GM19043 (cell line): ENCODE data around the gene NR2E3.
"Not testable (repeated sequence)": the region's sequence is repeated elsewhere in the genome, so short reads cannot be mapped to it uniquely, and the experiment has no call there.

Experiments
- ATAC-seq: cut with Tn5 transposase; IDR thresholded peaks from one replicate; pipeline ENCODE4 v1.9.1; 2021; ENCODE audit warnings: low read depth; ENCODE audit not compliant: unreplicated experiment

The NR2E3 gene

DNA sequence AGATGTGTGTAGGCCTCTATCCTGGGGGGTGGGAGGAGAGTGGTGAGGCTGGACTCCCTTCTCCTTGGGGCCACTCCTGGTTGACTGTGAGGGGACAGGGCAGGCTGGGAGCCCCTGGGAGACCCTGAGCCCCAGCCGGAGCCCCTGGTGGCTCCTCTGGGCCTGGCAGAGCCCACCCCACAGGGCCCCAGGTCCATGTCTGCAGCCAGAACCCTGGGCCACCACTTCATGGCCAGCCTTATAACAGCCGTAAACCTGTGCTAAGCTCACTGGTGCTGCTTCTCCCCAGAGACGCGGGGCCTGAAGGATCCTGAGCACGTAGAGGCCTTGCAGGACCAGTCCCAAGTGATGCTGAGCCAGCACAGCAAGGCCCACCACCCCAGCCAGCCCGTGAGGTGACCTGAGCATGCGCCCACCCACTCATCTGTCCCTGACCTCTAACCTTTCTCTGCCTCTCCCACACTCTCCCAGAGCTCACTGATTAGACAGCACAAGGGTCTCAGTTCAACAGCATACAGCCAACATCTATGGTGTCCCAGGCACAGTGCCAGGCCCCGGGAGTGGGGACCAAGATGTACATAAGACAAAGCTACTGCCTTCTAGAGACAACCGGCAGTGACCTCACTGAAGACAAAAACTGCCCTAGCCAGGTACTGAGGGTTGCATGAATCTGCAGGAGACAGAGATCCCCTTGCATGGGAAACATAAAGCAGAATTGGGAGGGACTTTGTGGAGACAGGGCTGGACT, 3.5 kb downstream of the NR2E3 start:
- no peak for ATAC-seq

DNA sequence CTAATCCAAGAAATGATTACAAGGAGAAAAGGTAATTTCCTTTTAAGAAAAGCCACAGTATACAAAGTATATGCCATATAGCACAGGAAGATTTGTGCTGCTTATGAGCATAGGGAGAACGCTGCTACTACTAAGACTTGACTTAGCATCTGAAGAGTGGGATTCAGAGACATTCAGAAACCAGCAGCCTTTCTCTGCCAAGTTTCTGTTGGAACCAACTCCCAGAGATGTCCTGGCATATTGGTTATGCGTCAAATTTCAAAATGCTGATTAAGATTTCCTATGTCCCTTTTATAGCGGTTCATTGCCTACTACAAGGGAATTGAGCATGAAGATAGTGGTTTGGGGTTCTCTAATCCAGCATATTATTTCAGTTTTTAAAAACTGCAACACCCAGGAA, 4.9 kb downstream of the NR2E3 start:
- no peak for ATAC-seq

DNA sequence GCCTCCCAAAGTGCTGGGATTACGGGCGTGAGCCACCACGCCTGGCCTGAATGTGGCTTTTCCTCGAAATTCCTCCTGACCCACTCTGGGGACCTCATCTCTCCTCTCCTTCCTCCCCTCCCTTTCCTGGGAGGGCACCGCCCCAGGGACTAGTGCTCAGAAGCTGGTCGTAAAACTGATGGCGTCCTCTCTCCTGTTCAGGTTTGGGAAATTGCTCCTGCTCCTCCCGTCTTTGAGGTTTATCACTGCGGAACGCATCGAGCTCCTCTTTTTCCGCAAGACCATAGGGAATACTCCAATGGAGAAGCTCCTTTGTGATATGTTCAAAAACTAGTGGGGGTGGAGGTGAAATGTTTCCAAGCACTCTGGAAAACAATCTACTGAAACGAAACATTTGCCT, 7.0 kb downstream of the NR2E3 start:
- no peak for ATAC-seq

DNA sequence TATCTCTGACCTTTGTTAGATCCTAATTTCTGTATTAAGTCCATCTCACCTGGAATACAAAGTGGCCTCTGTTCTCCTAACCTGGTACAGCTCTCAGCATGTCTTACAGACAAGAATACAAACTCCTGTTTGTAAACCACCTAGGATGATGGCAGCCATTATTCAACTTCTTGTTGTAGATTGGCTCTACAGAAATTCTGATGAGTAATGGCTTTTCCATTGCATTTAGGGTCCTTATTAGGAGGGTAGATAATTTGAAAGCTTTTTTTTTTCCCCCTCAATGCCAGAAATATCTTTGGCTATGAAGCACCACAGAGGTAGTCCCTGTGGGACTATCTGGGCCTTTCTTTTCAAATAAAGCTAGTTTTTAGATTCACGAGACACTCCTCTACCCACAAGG, 9.8 kb downstream of the NR2E3 start:
- no peak for ATAC-seq

DNA sequence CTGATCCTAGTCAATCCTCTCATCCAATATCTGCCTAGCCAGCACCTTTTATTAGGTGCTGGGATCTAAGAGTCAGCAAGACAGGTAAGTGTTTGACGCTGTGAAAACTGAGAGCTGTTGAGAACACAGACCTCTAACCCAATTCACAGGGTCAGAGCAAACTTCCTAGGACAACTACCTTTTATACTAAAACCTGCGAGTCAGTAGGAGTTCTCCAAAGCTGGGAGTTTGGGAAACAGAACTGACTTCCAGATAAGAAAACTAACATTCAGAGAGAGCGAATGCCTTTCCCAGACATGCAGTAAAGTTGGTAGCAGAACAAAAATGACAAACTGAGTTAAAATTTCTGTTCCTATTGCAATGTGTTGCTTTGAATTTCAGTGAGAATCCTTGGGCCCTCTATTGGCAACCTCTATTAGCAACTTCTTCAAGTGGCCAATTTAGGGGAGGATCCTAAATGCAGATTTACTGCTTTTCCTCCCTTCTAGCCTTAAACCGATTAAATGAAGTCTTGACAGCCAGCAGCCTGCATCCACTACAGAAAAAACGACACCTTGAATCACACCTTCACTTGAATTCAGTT, 11.3 kb downstream of the NR2E3 start:
- no peak for ATAC-seq

DNA sequence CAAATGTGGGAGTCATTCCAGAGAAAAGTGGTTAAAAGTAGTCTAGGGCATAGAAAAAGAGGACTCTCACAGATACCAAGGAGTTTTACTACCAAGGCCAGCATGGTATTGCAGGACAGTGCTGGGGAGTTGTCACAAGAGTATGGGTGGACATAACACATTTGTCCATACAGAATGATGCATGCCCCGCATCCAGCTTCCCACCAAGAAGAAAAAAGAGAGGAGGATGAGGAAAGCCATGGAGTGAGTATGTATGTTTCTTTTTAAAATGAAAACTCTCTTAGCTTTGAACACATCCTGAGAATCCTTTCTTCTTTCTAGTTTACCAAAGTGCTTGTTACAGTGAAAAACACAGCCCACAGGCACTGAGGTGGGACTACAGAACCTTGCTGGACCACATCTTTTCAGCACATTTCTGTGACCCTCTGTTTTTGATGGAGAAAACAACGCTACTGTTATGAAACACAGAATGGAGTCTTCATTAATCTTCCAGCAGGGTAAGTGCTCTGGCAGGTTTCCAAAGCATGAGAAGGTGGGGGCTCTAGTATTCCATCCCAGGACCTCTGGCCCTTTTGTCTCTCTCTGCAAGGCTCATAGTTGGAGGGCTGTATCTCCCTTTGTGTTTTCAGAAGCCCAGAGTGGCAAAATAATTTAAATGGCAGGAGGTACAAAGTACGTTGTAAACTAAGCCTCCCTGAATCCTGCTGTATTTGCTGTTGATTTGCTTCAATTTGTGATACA, 12.7 kb downstream of the NR2E3 start:
- no peak for ATAC-seq

DNA sequence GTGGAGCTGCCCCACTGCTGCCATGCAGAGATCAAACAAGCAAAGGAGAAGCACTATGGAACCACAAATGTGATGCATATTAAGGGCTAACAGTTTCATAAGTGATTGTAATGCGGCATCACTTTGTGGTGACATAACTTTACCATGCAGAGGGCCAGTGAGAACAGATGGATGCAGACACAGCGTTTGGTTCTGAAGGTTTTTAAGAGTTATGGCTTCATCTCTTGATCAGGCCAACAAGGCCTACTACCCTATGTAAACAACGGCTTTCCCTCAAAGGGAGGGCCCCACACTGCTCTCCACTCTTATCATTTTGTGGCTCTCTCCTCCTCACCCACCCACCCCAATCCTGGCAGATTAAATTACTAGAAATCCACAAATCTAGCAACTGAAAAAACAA, 13.4 kb downstream of the NR2E3 start:
- ATAC-seq = no peak

DNA sequence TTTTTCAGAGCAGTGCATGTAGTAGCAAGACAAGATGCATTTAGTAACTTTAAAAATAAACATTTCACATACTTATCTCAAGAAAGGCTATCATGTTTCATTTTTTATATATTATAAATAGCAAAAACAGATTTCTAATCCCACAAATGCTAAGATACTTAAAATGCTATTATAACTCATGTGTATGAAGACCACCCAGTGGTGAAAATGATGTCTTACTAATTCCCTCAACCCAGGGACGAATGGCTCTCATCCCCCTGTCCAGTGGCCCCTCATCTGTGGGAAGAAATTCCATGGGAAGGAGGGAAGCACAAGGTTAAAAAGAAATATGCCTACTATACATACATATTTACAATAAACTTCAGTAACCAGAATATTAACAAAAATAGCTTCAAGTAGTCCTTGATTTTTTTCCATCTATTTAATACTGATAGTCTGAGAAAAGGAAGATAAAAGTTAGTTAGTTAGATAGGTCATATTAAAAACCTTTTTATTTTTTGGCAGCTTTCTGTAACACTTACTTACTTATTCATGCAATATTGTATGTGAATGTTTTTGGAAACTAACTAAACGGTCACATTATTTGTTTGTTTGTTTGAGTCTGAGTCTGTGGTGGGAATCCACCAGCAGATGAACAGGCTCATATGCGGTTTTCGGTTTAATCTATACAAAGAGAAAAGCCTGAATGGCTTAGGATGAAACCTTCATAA, 14.8 kb downstream of the NR2E3 start:
- no peak for ATAC-seq

DNA sequence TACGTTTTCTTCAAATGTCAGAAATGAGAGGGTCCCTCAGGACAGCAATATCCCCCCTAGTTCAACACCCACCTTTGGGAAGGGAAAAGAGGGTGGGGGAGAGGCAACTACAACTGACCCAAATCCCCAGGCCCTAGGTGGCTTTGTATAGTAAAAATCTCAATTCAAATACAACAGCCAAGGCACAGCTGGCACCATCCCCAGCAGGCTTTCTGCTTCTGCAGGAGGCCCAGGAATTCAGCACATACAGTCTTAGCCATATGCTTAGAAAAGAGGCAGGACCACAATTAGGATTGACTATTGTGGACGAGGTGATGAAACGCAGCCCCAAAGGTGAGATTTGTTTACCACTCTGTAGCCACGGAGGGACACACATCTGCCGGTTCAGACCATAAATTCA, 15.8 kb downstream of the NR2E3 start:
- ATAC-seq = no peak

DNA sequence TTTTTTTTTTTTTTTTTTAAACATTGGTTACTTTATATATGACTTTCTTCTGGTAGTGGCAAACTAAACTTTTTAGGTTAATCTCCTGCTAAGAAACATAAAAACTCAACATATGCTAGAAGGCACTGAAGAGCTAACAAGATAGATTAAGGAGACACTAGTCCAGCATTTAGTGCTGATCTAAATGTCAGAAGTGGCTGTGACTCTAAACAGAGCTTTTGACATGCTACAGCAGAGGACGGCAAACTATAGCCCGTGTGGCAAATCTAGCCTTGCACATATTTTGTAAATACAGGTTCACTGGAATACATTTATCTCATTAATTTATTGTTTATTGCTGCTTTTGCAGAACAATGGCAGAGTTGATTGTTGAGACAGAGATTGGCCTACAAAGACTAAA, 20.6 kb downstream of the NR2E3 start:
- ATAC-seq = no peak

DNA sequence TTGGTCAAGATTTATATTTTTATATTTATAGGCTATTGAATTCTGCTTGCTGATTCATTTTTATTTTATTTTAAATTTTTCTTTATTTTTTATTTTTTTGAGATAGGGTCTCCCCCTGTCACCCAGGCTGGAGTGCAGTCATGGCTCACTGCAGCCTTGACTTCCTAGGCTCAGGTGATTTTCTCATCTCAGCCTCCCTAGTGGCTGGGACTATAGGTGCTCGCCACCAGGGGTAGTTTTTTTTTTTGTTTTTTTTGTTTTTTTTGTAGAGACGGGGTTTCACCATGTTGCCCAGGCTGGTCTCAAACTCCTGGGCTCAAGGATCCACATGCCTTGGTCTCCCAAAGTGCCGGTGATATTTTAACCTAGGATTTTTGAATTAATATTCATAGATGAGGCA, 31.2 kb downstream of the NR2E3 start:
- ATAC-seq = no peak

DNA sequence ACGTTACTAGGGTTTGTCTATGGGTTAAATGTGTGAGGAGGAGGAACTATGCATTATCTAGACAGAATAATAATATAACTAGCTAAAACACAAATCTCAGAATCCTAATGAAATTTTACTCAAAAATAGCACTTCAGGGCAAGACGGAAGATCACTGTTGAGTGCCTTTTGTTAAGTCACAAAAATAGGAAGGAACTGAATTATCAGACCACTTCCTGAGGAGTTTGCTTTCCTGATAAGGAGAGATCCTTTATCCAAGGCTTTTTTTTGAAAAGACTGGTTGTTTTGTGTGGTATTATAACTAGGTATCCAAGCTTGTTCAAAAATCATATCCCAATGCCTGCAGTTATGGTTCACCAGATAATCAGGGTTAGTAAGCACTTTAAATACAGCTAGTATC, 34.6 kb downstream of the NR2E3 start:
- ATAC-seq = no peak

DNA sequence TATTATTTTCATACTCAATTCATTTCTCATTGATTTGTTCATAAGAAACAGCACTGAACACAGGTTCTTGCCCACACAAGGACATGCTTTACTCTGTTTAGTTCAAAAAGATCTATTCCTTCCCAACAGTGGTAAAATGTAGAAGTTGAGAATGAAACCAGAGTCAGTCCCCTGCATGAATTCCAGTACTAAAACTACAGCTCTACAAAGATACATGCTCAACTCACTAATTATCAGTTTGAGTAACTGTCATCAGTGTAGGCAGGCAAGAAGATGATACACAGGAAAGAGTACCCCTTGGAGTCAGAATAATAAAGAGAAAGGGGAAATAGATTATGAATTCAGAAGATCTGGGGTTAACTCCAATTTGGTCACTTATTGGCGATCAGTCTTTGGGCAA, 43.2 kb downstream of the NR2E3 start:
- ATAC-seq = no peak

DNA sequence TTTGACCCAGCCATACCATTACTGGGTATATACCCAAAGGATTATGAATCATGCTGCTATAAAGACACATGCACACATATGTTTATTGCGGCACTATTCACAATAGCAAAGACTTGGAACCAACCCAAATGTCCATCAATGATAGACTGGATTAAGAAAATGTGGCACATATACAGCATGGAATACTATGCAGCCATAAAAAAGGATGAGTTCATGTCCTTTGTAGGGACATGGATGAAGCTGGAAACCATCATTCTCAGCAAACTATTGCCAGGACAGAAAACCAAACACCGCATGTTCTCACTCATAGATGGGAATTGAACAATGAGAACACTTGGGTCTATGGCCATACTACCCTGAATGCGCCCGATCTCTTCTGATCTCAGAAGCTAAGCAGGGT, 47.9 kb downstream of the NR2E3 start:
- ATAC-seq = not testable (repeated sequence)
